H1 (cell line): ENCODE results near the gene UTP14A. TPM values are rescaled to one million over a fixed set of nuclear protein-coding genes. Genes with fewer than 3 reads are reported as not detected.
A peak's percentile ranks its signal among the peaks of the same experiment; 100 is the strongest.

Experiments
- CTCF ChIA-PET: fragments of 300-600 bp; sonication (Branson Sonifier 250); formaldehyde crosslinking; loops from one replicate; lab custom pipeline; 2021; ENCODE audit not compliant: partially characterized antibody; lab: Charles Lee
- POLR2A ChIA-PET: fragments of 300-600 bp; sonication (Branson Sonifier 250); formaldehyde crosslinking; loops from one replicate; lab custom pipeline; 2021; ENCODE audit warnings: inconsistent platforms; ENCODE audit not compliant: partially characterized antibody; lab: Charles Lee
- DNase-seq, 2 experiments: peaks; one replicate each; pipeline versions ENCODE4 v3.0.0 to v3.0.0-alpha.2; 2010 to 2022; ENCODE audit warnings: low spot score in 2 of 2, low read depth in 1 of 2, mixed read lengths in 1 of 2
- FAIRE-seq: peaks from 2 replicates; lab custom pipeline; 2011; peaks lifted over from hg19 to GRCh38; lab: Jason Lieb, UNC
- H2AFZ ChIP-seq: 2 replicates; pipeline ENCODE4 v1.8.1; 2012; ENCODE audit warnings: low read length, inconsistent platforms
- H2AK5ac ChIP-seq: 2 replicates; pipeline ENCODE4 v1.6.1; 2013; ENCODE audit warnings: low read depth, low read length
- H2BK120ac ChIP-seq: replicated peaks from 2 replicates; pipeline ENCODE3; 2013; ENCODE audit warnings: low read depth, low read length, inconsistent platforms
- H2BK12ac ChIP-seq: 2 replicates; pipeline ENCODE4 v1.6.1; 2013; ENCODE audit warnings: low read depth, low read length
- H2BK15ac ChIP-seq: 2 replicates; pipeline ENCODE4 v1.6.1; 2013; ENCODE audit warnings: low read length
- H2BK20ac ChIP-seq: 2 replicates; pipeline ENCODE4 v1.6.1; 2013; ENCODE audit warnings: low read length
- H2BK5ac ChIP-seq: 2 replicates; pipeline ENCODE4 v1.6.1; 2013; ENCODE audit warnings: low read depth, low read length
- H3K14ac ChIP-seq: 2 replicates; pipeline ENCODE4 v1.6.1; 2013; ENCODE audit warnings: inconsistent platforms; ENCODE audit not compliant: insufficient read length
- H3K18ac ChIP-seq: 2 replicates; pipeline ENCODE4 v1.6.1; 2013; ENCODE audit warnings: low read length; ENCODE audit errors: extremely low read depth
- H3K23ac ChIP-seq: 2 replicates; pipeline ENCODE4 v1.6.1; 2013; ENCODE audit warnings: inconsistent platforms; ENCODE audit not compliant: insufficient read length
- H3K23me2 ChIP-seq: 2 replicates; pipeline ENCODE4 v1.6.1; 2013; ENCODE audit warnings: low read depth, low read length
- H3K27ac ChIP-seq: 2 replicates; pipeline ENCODE4 v1.6.1; 2011; ENCODE audit warnings: low read depth, low read length, inconsistent platforms
- H3K27me3 ChIP-seq, 4 experiments: replicated peaks in 1 of 4; 1 replicate in 1 of 4; 2 replicates in 3 of 4; pipeline versions ENCODE4 v1.6.1 to v1.8.1; 2011 to 2013; ENCODE audit warnings: low read length in 3 of 4, mild to moderate bottlenecking in 3 of 4, inconsistent platforms in 2 of 4, mixed read lengths in 2 of 4, moderate library complexity in 1 of 4; ENCODE audit not compliant: control insufficient read depth in 3 of 4, insufficient read depth in 3 of 4; ENCODE audit errors: extremely low read depth in 1 of 4
- H3K36me3 ChIP-seq, 4 experiments: 2 replicates each; pipeline versions ENCODE4 v1.6.1 to v1.8.1; 2011 to 2013; ENCODE audit warnings: mild to moderate bottlenecking in 4 of 4, low read length in 3 of 4, moderate library complexity in 2 of 4, control low read depth in 1 of 4, inconsistent platforms in 1 of 4; ENCODE audit not compliant: insufficient read depth in 4 of 4, control insufficient read depth in 2 of 4
- H3K4ac ChIP-seq: replicated peaks from 2 replicates; pipeline ENCODE3; 2013; ENCODE audit warnings: low read length, low read depth, mixed read lengths, inconsistent platforms; ENCODE audit not compliant: insufficient read length
- H3K4me1 ChIP-seq, 4 experiments: replicated peaks in 1 of 4; 1 replicate in 1 of 4; 2 replicates in 3 of 4; pipeline versions ENCODE4 v1.6.1 to v1.8.1; 2011 to 2013; ENCODE audit warnings: low read length in 3 of 4, inconsistent platforms in 2 of 4, mixed read lengths in 1 of 4; ENCODE audit not compliant: insufficient read depth in 4 of 4, control insufficient read depth in 3 of 4
- H3K4me2 ChIP-seq, 2 experiments: 2 replicates each; pipeline versions ENCODE4 v1.6.1 to v1.8.1; 2011 to 2013; ENCODE audit warnings: low read depth in 2 of 2, low read length in 2 of 2, control low read depth in 1 of 2, inconsistent platforms in 1 of 2, mild to moderate bottlenecking in 1 of 2; ENCODE audit not compliant: insufficient read depth in 1 of 2
- H3K4me3 ChIP-seq, 4 experiments: fragments of 200-600, 300-600 bp in 1 of 4; sonication (generic), shearing (Covaris generic), sonication (Bioruptor Twin) in 1 of 4; 2 replicates each; pipeline versions ENCODE4 v1.5.1 to v1.8.1; 2011 to 2016; ENCODE audit warnings: low read length in 4 of 4, low read depth in 3 of 4, control low read depth in 2 of 4, inconsistent platforms in 2 of 4, mild to moderate bottlenecking in 2 of 4, mixed read lengths in 1 of 4, moderate library complexity in 1 of 4; ENCODE audit not compliant: insufficient read depth in 2 of 4; ENCODE audit errors: extremely low read depth in 1 of 4
- H3K56ac ChIP-seq: replicated peaks from 2 replicates; pipeline ENCODE3; 2013; ENCODE audit warnings: low read depth, mild to moderate bottlenecking, mixed read lengths, low read length, inconsistent platforms; ENCODE audit not compliant: insufficient read length
- H3K79me1 ChIP-seq: 2 replicates; pipeline ENCODE4 v1.6.1; 2013; ENCODE audit warnings: low read depth, low read length, control low read depth
- H3K79me2 ChIP-seq, 2 experiments: 2 replicates each; pipeline versions ENCODE4 v1.6.1 to v1.8.1; 2012 to 2013; ENCODE audit warnings: low read length in 2 of 2, mild to moderate bottlenecking in 2 of 2, inconsistent platforms in 1 of 2; ENCODE audit not compliant: insufficient read depth in 2 of 2, control insufficient read depth in 1 of 2
- H3K9ac ChIP-seq, 4 experiments: replicated peaks in 1 of 4; 1 replicate in 1 of 4; 2 replicates in 3 of 4; pipeline versions ENCODE4 v1.6.1 to v1.8.1; 2011 to 2013; ENCODE audit warnings: low read depth in 3 of 4, low read length in 3 of 4, control low read depth in 2 of 4, mild to moderate bottlenecking in 2 of 4, moderate library complexity in 2 of 4, inconsistent platforms in 1 of 4; ENCODE audit errors: extremely low read depth in 1 of 4
- H3K9me3 ChIP-seq, 2 experiments: 2 replicates each; pipeline versions ENCODE4 v1.6.1 to v1.8.1; 2012 to 2013; ENCODE audit warnings: mild to moderate bottlenecking in 2 of 2, moderate library complexity in 2 of 2, control low read depth in 1 of 2, inconsistent platforms in 1 of 2, low read depth in 1 of 2, low read length in 1 of 2, mixed read lengths in 1 of 2; ENCODE audit not compliant: insufficient read depth in 2 of 2
- H4K20me1 ChIP-seq, 2 experiments: replicated peaks in 1 of 2; 2 replicates each; pipeline versions ENCODE3 to v1.8.1; 2011 to 2013; ENCODE audit warnings: inconsistent platforms in 2 of 2, low read length in 2 of 2, mild to moderate bottlenecking in 1 of 2; ENCODE audit not compliant: insufficient read depth in 2 of 2, control insufficient read depth in 1 of 2
- H4K5ac ChIP-seq: 2 replicates; pipeline ENCODE4 v1.6.1; 2013; ENCODE audit warnings: low read length, low read depth, mixed read lengths, inconsistent platforms; ENCODE audit not compliant: insufficient read length
- H4K8ac ChIP-seq: 2 replicates; pipeline ENCODE4 v1.8.0; 2013; ENCODE audit warnings: mild to moderate bottlenecking, moderate library complexity, low read length, inconsistent platforms; ENCODE audit not compliant: insufficient read depth; ENCODE audit errors: extremely low read depth
- H4K91ac ChIP-seq: replicated peaks from 2 replicates; pipeline ENCODE3; 2013; ENCODE audit warnings: low read length, mixed read lengths, inconsistent platforms; ENCODE audit not compliant: insufficient read length
- CTCF ChIP-seq, 3 experiments: IDR thresholded peaks; 1 replicate in 2 of 3; 2 replicates in 1 of 3; pipeline versions ENCODE4 v1.5.1 to v1.6.1; 2011; ENCODE audit warnings: low read length in 3 of 3, mild to moderate bottlenecking in 3 of 3, inconsistent platforms in 2 of 3, low read depth in 1 of 3, moderate library complexity in 1 of 3; ENCODE audit not compliant: insufficient read depth in 1 of 3; ENCODE audit errors: control extremely low read depth in 1 of 3
- KDM1A ChIP-seq: fragments of 200-600, 300-600 bp; sonication (generic); IDR thresholded peaks from 2 replicates; pipeline ENCODE4 v1.7.1; 2016; ENCODE audit warnings: mild to moderate bottlenecking, low read length, borderline replicate concordance
- whole genome bisulfite sequencing, 2 experiments: shearing (Covaris generic) in 1 of 2; methylation state at CpG; one replicate each; pipeline versions ENCODE4 v1.1.6 to v1.1.7; 2013 to 2015; ENCODE audit warnings: low lambda C conversion rate in 2 of 2, mixed read lengths in 2 of 2, inconsistent platforms in 1 of 2, low coverage in 1 of 2, missing lambda C conversion rate in 1 of 2; ENCODE audit not compliant: insufficient replicate concordance in 2 of 2, insufficient coverage in 1 of 2, insufficient read length in 1 of 2; ENCODE audit errors: extremely low coverage in 1 of 2, missing lambda C conversion rate in 1 of 2; 5-methylcytosine and 5-hydroxymethylcytosine counted together
- polyA plus RNA-seq, 7 experiments: library from polyadenylated mRNA; depleted of rRNA in 3 of 7; stranded (reverse) in 5 of 7; unstranded in 2 of 7; fragments of >200 nt in 5 of 7; fragments of 200-250 nt in 2 of 7; gene quantifications; 1 replicate in 5 of 7; 2 replicates in 1 of 7; 4 replicates in 1 of 7; pipeline versions ENCODE4 v1.2.1 to v1.2.3, GENCODE V29; 2011 to 2013; ENCODE audit warnings: missing spikeins in 2 of 7, mixed read lengths in 2 of 7
- total RNA-seq: library from RNA; stranded (reverse); fragmentation: NEBNext Ultra II Directional; extraction: Animal tissue kit (Norgen Biotek cat#: 25700); gene quantifications from 2 replicates; pipeline ENCODE4 v1.2.1, GENCODE V29; 2021

UTP14A gene
- total and polyA plus RNA-seq, 2 of the 8 experiments (the other 6 are each of a cell fraction or from before 2014, with no cell fraction given): 4.5 to 24.0 TPM

- POLR2A ChIA-PET: interaction anchor here (0.6 to 1.4 kb wide), 3 partner anchors 25 to 29 kb away, joined by 3 to 4 read pairs (median 3); no protein-coding TSS in a partner anchor
- Histone ChIP-seq H2BK5ac (no peak overlapping the region), H2BK120ac (no peak overlapping the region), H3K23me2 (peaks cover 9% of the 10 kb centered on the region; the same call in 1 of the 2 replicates), H3K9ac (no peak overlapping the region), H3K79me2 (no peaks in the 10 kb centered on the region), H3K14ac (no peak overlapping the region), H3K27ac (no peak overlapping the region), H3K79me1 (no peaks in the 10 kb centered on the region), H2BK20ac (no peak overlapping the region), H4K8ac (no peak overlapping the region), H2BK15ac (no peak overlapping the region), H3K27me3 (peaks cover 43 to 81% (median 65%) of the 10 kb centered on the region in 4 experiments), H4K5ac (no peak overlapping the region), H3K4me2 (peak overlapping the region; percentile 66 to 94), H2BK12ac (0 out of 2 replicates have a peak overlapping the region, but pooled peaks have one; percentile 3), H3K4ac (no peak overlapping the region), H4K20me1 (peaks cover 0 to 5% of the 10 kb centered on the region in 2 experiments), H3K4me3 (peak overlapping the region in 2 of 4 experiments; percentile 58 to 70; a peak in 3 of 8 replicates), H3K18ac (no peak overlapping the region), H3K23ac (no peak overlapping the region), H3K4me1 (peaks cover 0 to 27% (median 10%) of the 10 kb centered on the region in 4 experiments), H3K9me3 (no peaks in the 10 kb centered on the region), H2AFZ (no peak overlapping the region), H3K56ac (no peak overlapping the region), H3K36me3 (no peaks in the 10 kb centered on the region), H4K91ac (no peak overlapping the region), H2AK5ac (no peak overlapping the region)
- CTCF ChIA-PET: interaction anchor here (1.1 to 1.6 kb wide), 2 partner anchors 21 to 105 kb away, joined by 4 read pairs; no protein-coding TSS in a partner anchor
- 35% methylated on average over 9 of the region's 10 CpGs; no CpG with 5 or more reads in 1 of the 2 experiments for WGBS, 2 experiments
- TF ChIP-seq CTCF (IDR thresholded peaks at IDR 0.05; ENCODE audit: control extremely low read depth in 1 of 3, insufficient read depth in 1 of 3, low read depth in 1 of 3, low read length in 3 of 3): no peak
- TF ChIP-seq KDM1A: 0 out of 2 replicates have a peak, but pooled peaks have one; percentile 31
- DNase-seq: no peak
- FAIRE-seq: no peak
Measured at GRCh38 chrX:129956145-129956544, 50.2 kb downstream of the UTP14A start.
